Measurements from ENCODE around the gene PPP1R8.

Gene PPP1R8

GRCh38 chr1:27872059-27872801, 41.6 kb downstream of the PPP1R8 start, which contains the start of gene THEMIS2:
TSS of gene THEMIS2 (plus strand) at chr1:27872544. CDS start at chr1:27872572, 28 bp downstream.
- peak; percentile 94 for DNase-seq (ENCODE audit: low spot score)

- DNase-seq (ENCODE audit: low spot score) = peak; percentile 28
Observed at GRCh38 chr1:27872802-27873551, 42.4 kb downstream of the PPP1R8 start.

- DNase-seq (ENCODE audit: low spot score) = no peak
Observed at GRCh38 chr1:27873671-27874384, 43.2 kb downstream of the PPP1R8 start.

- no peak for DNase-seq (ENCODE audit: low spot score)
Observed at GRCh38 chr1:27876341-27877114, 45.9 kb downstream of the PPP1R8 start.

GRCh38 chr1:27877115-27877416, 46.5 kb downstream of the PPP1R8 start:
- DNase-seq (ENCODE audit: low spot score) = no peak

GRCh38 chr1:27878039-27878438, 47.5 kb downstream of the PPP1R8 start:
- DNase-seq (ENCODE audit: low spot score) = peak; percentile 4

GRCh38 chr1:27878787-27879335, 48.3 kb downstream of the PPP1R8 start:
- peak; percentile 2 for DNase-seq (ENCODE audit: low spot score)

- peak; percentile 2 for DNase-seq (ENCODE audit: low spot score)
Observed at GRCh38 chr1:27879374-27880082, 48.9 kb downstream of the PPP1R8 start.

GRCh38 chr1:27882543-27882903, 51.9 kb downstream of the PPP1R8 start:
- DNase-seq (ENCODE audit: low spot score) = no peak

GRCh38 chr1:27883536-27883935, 53.0 kb downstream of the PPP1R8 start:
- no peak for DNase-seq (ENCODE audit: low spot score)

- DNase-seq (ENCODE audit: low spot score) = no peak
Observed at GRCh38 chr1:27884006-27884954, 53.7 kb downstream of the PPP1R8 start.

GRCh38 chr1:27885114-27885528, 54.5 kb downstream of the PPP1R8 start:
- no peak for DNase-seq (ENCODE audit: low spot score)

GRCh38 chr1:27885621-27886352, 55.2 kb downstream of the PPP1R8 start:
- DNase-seq (ENCODE audit: low spot score) = no peak

- DNase-seq (ENCODE audit: low spot score) = no peak
Observed at GRCh38 chr1:27886353-27886679, 55.7 kb downstream of the PPP1R8 start.

GRCh38 chr1:27886744-27887143, 56.2 kb downstream of the PPP1R8 start:
- no peak for DNase-seq (ENCODE audit: low spot score)

GRCh38 chr1:27887215-27888021, 56.8 kb downstream of the PPP1R8 start:
- no peak for DNase-seq (ENCODE audit: low spot score)

- no peak for DNase-seq (ENCODE audit: low spot score)
Observed at GRCh38 chr1:27889506-27889905, 58.9 kb downstream of the PPP1R8 start.

GRCh38 chr1:27891196-27891889, 60.8 kb downstream of the PPP1R8 start:
- DNase-seq (ENCODE audit: low spot score) = no peak

All from AG20443 (cell line).